HG02798 (cell line): ENCODE measurements around the gene TMBIM6.
"Not testable (repeated sequence)": the region's sequence is repeated elsewhere in the genome, so short reads cannot be mapped to it uniquely, and the experiment has no call there.

ENCODE experiments used
- ATAC-seq: cut with Tn5 transposase; IDR thresholded peaks from one replicate; pipeline ENCODE4 v1.9.1; 2021; ENCODE audit warnings: mild to moderate bottlenecking; ENCODE audit not compliant: unreplicated experiment, poor library complexity

Gene TMBIM6

GRCh38 chr12:49767333-49767732, 26.0 kb downstream of the TMBIM6 start:
- no peak for ATAC-seq

GRCh38 chr12:49773102-49773501, 31.7 kb downstream of the TMBIM6 start:
- ATAC-seq = not testable (repeated sequence)

DNA sequence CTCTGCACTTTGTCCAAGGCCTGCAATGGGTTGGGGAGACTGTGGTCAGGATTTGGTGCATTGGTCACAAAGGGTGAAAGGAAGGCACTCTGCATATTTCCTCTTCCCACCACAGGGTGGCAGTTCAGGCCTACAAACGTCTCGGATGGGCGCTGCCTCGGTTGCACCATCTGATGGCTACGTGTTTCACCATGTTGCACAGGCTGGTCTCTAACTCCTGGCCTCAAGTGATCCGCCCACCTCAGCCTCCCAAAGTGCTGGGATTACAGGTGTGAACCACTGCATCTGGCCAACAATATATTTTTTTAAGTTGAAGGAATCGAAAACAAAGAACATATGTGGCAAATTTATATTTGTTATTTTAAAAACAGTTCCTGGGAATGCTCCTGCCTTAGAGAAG, 35.1 kb downstream of the TMBIM6 start:
- peak; percentile 58 for ATAC-seq

DNA sequence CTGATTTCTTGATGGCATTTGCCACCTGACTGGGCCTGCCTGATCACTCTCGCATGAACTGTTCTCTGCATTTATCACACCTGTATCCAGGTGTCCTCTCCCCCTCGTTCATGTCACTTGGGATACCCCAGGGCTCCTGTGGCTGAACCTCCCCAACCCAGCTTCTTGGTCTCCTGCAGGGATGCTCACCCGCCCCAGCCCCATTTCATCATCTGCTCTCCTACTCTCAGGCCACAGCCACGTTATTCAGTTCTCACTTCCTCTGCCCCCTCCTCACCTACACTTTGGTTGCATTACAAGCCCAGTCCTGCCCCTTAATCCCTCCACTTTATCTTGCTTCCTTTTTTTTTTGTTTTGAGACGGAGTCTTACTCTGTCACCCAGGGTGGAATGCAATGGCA, 35.5 kb downstream of the TMBIM6 start:
- no peak for ATAC-seq

- ATAC-seq = no peak
Measured at GRCh38 chr12:49777341-49777740, 36.0 kb downstream of the TMBIM6 start.

DNA sequence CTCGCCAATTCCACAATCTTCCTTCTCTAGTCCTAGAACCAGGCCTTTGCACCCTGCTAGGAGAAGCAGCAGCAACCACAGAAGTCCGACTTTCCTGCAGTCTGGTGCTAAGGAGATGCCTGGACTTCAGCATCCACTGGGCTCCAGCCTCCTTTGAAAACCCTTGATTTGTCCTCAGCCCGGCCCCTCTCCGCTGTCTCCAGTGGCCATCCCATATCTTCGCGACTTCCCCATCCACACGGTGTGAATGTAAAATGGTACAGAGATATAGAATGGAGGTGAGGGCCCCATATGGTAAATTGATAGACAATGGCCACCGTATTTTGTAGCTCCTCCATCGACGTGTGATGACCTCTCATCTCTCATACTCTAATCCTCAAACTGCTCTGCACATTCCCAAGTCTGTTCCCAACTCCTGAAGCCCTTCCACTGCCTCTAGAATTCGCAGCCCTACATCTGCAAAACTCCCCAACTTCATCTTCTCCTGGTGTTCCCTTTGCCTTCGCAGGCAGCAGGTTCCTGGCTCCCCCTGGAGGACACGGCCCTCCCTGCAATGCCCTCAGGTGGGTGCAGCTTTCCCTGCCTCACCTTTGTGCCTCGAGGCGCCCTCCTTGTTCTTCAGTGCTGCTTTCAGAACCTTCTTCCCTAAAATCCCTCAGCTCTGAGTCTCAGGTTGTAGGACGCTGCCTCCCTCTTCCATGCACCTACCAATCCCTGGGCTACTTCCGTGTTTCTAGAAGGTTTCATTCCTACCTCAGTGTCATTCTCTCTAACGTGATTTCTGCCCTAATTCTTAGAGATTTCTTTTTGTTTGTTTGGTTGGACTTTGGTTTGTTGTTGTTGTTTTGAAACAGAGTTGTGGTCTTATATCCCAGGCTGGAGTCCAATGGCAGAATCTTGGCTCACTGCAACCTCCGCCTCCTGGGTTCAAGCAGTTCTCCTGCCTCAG, 36.7 kb downstream of the TMBIM6 start:
- ATAC-seq = peak; percentile 45

GRCh38 chr12:49779581-49779980, 38.2 kb downstream of the TMBIM6 start:
- no peak for ATAC-seq

- not testable (repeated sequence) for ATAC-seq
Measured at GRCh38 chr12:49780914-49781313, 39.6 kb downstream of the TMBIM6 start.

GRCh38 chr12:49783917-49784676, 42.7 kb downstream of the TMBIM6 start:
- no peak for ATAC-seq

GRCh38 chr12:49784756-49785409, 43.5 kb downstream of the TMBIM6 start:
- no peak for ATAC-seq

GRCh38 chr12:49787672-49788071, 46.3 kb downstream of the TMBIM6 start:
- no peak for ATAC-seq

DNA sequence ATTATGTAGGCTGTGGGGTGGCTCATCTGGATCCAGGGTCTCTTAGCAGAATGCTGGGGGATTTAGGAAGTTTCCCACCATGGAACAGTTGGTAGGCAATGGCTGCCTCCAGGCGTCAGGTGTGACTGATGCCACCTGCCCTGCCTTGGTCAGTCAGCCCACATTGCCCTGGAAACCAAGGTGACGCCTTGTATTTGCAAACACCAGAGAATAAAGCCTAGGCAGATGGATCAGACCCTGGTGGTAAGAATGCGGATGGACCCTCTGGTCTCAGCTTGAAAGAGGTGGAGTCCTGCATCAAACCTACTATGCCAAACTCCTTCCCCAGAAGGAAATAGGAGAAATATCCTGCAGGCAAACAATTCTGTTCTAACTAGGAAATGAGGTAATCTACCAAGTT, 48.6 kb downstream of the TMBIM6 start:
- ATAC-seq = no peak

DNA sequence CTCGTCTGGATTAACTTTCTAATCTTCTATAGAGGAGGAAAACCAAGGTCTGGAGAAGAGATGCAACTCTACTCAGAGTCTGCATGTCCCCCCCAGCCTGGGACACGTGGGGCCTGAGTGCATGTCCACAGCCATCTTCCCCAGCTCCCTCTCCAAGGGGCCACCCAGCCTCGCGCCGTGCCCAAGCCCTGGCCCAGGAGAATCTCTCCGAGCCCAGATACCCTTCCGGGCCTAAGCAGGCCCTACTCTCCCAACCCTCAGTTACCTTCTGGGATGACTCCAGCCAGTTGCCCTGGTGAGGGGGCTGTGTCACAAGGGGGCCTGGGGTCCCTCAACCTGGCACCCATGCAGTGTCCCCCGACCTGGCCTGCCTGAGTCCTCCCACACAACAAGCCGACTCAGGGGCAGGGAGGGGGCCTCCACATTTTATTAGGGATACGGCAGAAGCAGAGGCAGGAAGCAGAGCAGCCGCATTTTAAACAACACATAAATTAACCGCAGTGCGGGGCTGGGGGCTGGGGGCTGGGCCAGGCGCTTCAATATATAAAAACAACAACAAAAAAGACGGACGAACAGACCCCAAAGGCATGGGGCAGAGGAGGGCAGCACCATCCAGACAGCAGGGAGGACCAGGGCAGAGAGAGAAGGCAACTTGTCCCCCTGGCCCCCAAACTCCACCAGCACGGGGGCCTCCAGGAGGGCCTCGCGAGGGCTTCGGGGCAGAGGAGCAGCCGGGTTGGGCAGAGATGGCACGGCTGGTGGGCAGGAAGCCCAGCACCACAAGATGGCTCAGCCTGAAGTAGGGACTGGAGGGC, 49.6 kb downstream of the TMBIM6 start:
- ATAC-seq = no peak

DNA sequence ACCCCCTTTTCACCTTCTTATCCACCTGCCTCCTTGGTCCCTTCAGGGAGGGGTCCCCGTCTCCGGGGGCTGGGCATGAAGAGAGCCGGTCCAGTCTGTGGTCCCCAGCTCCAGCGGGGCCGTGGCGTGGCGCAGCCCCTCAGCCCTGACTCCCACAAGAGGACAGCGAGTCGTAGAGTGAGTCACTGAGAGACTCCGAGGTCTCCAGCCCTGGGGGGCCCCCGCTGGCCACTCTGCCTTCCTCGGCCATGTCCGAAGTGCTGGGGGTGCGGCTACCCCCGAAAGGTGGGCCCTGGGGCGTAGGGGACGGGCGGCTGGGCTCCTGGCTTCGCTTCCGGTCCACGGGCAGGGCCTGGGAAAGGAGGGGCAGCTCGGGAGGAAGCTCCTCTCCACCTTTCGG, 50.3 kb downstream of the TMBIM6 start:
- ATAC-seq = no peak

- ATAC-seq = no peak
Measured at GRCh38 chr12:49792181-49792970, 51.0 kb downstream of the TMBIM6 start.

DNA sequence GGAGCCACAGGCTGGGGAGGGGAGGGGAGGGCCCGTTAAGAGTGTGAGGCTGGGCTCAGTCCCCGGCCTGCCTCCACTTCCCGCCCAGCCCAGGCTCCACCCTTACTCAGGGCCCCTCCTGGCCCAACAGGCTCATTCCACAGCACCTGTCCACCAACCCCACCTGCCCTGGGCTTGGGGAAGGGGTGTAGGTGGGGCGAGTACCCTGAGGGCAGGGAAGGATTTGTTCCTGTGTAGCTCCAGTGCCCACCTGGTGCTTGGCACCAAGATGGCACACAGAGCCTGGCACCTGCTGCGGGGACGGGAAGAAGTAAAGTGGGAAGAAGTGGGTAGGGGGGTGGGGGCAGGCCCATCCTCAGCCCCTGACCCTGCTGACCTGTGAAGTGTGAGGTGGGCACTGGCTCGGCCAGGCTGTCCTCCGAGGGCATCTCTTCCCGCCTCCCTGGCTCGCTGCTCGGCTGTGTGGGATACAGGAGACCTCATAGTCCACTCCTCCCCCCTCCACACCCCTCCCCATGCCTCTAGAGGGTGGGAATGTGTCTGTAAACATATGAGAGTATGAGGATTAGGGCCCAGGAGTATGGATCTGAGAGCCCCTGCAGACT, 51.7 kb downstream of the TMBIM6 start:
- no peak for ATAC-seq

DNA sequence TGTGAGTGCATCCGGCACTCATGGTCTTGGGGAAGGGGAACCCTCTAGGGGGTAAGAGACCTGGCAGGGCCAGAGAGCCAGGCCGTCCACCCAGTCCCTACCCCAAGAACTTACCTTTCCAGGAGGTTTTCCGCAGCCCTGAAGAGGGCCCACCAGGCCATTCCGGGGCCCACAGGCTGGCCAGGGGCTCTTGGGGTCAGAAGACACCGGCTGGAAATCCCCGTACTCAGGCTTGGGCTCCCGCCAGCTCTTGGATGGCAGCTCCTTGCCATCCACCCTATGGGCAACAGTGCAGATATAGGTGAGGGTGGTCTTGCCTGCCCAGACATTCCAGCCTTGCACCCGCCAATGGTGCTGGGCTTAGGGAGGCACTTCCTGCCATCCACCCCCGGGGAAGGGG, 52.3 kb downstream of the TMBIM6 start:
- ATAC-seq = no peak

- no peak for ATAC-seq
Measured at GRCh38 chr12:49794021-49794420, 52.7 kb downstream of the TMBIM6 start.
